Measurements from ENCODE around the gene DGLUCY.

Gene DGLUCY

DNA sequence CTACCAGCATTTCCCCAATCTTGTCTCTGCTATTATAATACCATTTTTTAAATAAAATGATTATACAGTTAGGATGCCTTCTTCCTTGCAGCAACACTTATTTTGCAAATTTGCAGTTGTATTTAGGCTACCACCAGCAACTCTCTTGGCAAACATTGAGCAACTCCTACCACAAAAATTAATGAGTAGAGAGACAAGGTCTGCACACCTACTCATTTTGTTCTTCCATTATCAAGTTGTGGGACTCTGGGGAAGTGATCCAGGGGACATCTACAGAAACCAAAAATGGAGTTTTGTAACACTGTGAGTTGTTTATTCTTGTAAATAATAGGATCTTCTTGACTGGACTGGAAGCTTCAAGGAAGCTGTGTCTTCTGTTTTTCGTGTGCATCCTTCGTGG is 38.6 kb downstream of the DGLUCY start:
- TF ChIP-seq ZNF571 (tag by site-specific recombination; IDR thresholded peaks at IDR 0.05), result no peak
- no peak for TF ChIP-seq ZNF629 (tag by site-specific recombination; IDR thresholded peaks at IDR 0.05)
- no peak for TF ChIP-seq SP3 (tag by site-specific recombination; IDR thresholded peaks at IDR 0.05)
- TF ChIP-seq ZNF707 (tag by site-specific recombination; IDR thresholded peaks at IDR 0.05), result no peak
- no peak for TF ChIP-seq ZNF549 (tag by site-specific recombination; IDR thresholded peaks at IDR 0.05)
- no peak for TF ChIP-seq ZNF140 (tag by site-specific recombination; IDR thresholded peaks at IDR 0.05)
- TF ChIP-seq, protein P1, sequence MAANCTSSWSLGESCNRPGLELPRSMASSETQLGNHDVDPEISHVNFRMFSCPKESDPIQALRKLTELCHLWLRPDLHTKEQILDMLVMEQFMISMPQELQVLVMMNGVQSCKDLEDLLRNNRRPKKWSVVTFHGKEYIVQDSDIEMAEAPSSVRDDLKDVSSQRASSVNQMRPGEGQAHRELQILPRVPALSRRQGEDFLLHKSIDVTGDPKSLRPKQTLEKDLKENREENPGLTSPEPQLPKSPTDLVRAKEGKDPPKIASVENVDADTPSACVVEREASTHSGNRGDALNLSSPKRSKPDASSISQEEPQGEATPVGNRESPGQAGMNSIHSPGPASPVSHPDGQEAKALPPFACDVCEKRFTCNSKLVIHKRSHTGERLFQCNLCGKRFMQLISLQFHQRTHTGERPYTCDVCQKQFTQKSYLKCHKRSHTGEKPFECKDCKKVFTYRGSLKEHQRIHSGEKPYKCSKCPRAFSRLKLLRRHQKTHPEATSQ (tag by site-specific recombination; IDR thresholded peaks at IDR 0.05), result no peak
- no peak for TF ChIP-seq ZNF335 (tag by site-specific recombination; conservative IDR thresholded peaks at IDR 0.05)
- TF ChIP-seq ZNF112 (tag by site-specific recombination; IDR thresholded peaks at IDR 0.05), result no peak
- TF ChIP-seq, protein P2, sequence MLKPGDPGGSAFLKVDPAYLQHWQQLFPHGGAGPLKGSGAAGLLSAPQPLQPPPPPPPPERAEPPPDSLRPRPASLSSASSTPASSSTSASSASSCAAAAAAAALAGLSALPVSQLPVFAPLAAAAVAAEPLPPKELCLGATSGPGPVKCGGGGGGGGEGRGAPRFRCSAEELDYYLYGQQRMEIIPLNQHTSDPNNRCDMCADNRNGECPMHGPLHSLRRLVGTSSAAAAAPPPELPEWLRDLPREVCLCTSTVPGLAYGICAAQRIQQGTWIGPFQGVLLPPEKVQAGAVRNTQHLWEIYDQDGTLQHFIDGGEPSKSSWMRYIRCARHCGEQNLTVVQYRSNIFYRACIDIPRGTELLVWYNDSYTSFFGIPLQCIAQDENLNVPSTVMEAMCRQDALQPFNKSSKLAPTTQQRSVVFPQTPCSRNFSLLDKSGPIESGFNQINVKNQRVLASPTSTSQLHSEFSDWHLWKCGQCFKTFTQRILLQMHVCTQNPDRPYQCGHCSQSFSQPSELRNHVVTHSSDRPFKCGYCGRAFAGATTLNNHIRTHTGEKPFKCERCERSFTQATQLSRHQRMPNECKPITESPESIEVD (tag by site-specific recombination; IDR thresholded peaks at IDR 0.05), result no peak
- TF ChIP-seq ZNF169 (tag by site-specific recombination; IDR thresholded peaks at IDR 0.05), result no peak
- TF ChIP-seq, protein P3, sequence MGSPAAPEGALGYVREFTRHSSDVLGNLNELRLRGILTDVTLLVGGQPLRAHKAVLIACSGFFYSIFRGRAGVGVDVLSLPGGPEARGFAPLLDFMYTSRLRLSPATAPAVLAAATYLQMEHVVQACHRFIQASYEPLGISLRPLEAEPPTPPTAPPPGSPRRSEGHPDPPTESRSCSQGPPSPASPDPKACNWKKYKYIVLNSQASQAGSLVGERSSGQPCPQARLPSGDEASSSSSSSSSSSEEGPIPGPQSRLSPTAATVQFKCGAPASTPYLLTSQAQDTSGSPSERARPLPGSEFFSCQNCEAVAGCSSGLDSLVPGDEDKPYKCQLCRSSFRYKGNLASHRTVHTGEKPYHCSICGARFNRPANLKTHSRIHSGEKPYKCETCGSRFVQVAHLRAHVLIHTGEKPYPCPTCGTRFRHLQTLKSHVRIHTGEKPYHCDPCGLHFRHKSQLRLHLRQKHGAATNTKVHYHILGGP (tag by site-specific recombination; IDR thresholded peaks at IDR 0.05), result no peak
- TF ChIP-seq, protein P4, sequence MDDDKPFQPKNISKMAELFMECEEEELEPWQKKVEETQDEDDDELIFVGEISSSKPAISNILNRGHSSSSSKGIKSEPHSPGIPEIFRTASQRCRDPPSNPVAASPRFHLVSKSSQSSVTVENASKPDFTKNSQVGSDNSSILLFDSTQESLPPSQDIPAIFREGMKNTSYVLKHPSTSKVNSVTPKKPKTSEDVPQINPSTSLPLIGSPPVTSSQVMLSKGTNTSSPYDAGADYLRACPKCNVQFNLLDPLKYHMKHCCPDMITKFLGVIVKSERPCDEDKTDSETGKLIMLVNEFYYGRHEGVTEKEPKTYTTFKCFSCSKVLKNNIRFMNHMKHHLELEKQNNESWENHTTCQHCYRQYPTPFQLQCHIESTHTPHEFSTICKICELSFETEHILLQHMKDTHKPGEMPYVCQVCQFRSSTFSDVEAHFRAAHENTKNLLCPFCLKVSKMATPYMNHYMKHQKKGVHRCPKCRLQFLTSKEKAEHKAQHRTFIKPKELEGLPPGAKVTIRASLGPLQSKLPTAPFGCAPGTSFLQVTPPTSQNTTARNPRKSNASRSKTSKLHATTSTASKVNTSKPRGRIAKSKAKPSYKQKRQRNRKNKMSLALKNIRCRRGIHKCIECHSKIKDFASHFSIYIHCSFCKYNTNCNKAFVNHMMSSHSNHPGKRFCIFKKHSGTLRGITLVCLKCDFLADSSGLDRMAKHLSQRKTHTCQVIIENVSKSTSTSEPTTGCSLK (tag by site-specific recombination; IDR thresholded peaks at IDR 0.05), result no peak
- no peak for TF ChIP-seq ZNF768 (tag by site-specific recombination; IDR thresholded peaks at IDR 0.05)
- TF ChIP-seq GLIS1 (tag by site-specific recombination; IDR thresholded peaks at IDR 0.05), result no peak
- TF ChIP-seq YY2 (tag by site-specific recombination; IDR thresholded peaks at IDR 0.05), result no peak
- no peak overlapping the region for H3K27ac ChIP-seq (ENCODE audit: extremely low read depth, low read depth, low read length)
- CTCF ChIA-PET, result interaction anchor here (0.6 to 1.3 kb wide), 2 partner anchors 92 to 261 kb away, joined by 3 read pairs; no protein-coding TSS in a partner anchor
- H3K36me3 ChIP-seq (ENCODE audit: control insufficient read depth in 2 of 2, insufficient read depth in 1 of 2, low read length in 2 of 2), result peaks cover 2 to 6% of the 10 kb centered on the region in 2 experiments; a peak in 2 of 3 replicates
- POLR2A ChIA-PET, result no interaction called here
- peaks cover 11% of the 10 kb centered on the region for H3K4me1 ChIP-seq (ENCODE audit: control insufficient read depth, insufficient read depth, low read length)
- H3K4me3 ChIP-seq (ENCODE audit: low read depth, low read length), result no peak overlapping the region
- no peaks in the 10 kb centered on the region for H3K9me3 ChIP-seq (ENCODE audit: control insufficient read depth, insufficient read depth, low read depth, low read length)

DNA sequence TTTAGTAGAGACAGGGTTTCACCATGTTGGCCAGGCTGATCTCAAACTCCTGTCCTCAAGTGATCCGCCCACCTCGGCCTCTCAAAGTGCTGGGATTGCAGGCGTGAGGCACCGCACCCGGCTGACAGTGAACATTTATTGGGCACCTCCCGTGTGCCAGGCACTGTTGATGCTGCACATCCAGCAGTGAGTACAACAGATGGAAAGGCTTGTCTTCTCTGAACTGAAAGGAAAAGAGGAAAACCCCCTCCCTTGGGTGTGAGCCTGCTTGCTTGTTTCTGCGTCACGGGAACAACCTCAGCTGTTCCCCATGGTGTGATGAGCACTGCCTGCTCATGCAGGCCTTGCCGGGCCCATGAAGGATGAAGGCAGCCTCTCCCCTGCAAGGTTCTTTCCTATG is 39.5 kb downstream of the DGLUCY start:
- Histone ChIP-seq H3K27ac (ENCODE audit: extremely low read depth, low read depth, low read length) (no peak overlapping the region), H3K4me3 (ENCODE audit: low read depth, low read length) (no peak overlapping the region), H3K4me1 (ENCODE audit: control insufficient read depth, insufficient read depth, low read length) (peaks cover 11% of the 10 kb centered on the region), H3K9me3 (ENCODE audit: control insufficient read depth, insufficient read depth, low read depth, low read length) (no peaks in the 10 kb centered on the region), H3K36me3 (ENCODE audit: control insufficient read depth in 2 of 2, insufficient read depth in 1 of 2, low read length in 2 of 2) (peaks cover 0 to 3% of the 10 kb centered on the region in 2 experiments; a peak in 1 of 3 replicates)
- ChIA-PET POLR2A (no interaction called here), CTCF (interaction anchor here (1.3 to 1.9 kb wide), 2 partner anchors 20 to 262 kb away, joined by 3 to 12 read pairs; no protein-coding TSS in a partner anchor)
- peak; percentile 35; the same call in 1 of the 2 replicates for TF ChIP-seq ZFHX2 (tag by site-specific recombination; conservative IDR thresholded peaks at IDR 0.05)
- TF ChIP-seq ZNF2 (tag by site-specific recombination; IDR thresholded peaks at IDR 0.05), result no peak
- TF ChIP-seq ZNF549 (tag by site-specific recombination; IDR thresholded peaks at IDR 0.05), result no peak
- TF ChIP-seq ZNF843 (tag by site-specific recombination; IDR thresholded peaks at IDR 0.05), result no peak
- no peak for TF ChIP-seq ZNF157 (tag by site-specific recombination; IDR thresholded peaks at IDR 0.05)
- no peak for TF ChIP-seq ZNF341 (tag by site-specific recombination; IDR thresholded peaks at IDR 0.05; ENCODE audit: low read depth)
- no peak for TF ChIP-seq ZNF214 (tag by site-specific recombination; IDR thresholded peaks at IDR 0.05; ENCODE audit: borderline replicate concordance)
- TF ChIP-seq, protein P5, sequence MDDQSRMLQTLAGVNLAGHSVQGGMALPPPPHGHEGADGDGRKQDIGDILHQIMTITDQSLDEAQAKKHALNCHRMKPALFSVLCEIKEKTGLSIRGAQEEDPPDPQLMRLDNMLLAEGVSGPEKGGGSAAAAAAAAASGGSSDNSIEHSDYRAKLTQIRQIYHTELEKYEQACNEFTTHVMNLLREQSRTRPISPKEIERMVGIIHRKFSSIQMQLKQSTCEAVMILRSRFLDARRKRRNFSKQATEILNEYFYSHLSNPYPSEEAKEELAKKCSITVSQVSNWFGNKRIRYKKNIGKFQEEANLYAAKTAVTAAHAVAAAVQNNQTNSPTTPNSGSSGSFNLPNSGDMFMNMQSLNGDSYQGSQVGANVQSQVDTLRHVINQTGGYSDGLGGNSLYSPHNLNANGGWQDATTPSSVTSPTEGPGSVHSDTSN (CRISPR knock-in tag; IDR thresholded peaks at IDR 0.05), result no peak
- no peak for TF ChIP-seq ZNF624 (tag by site-specific recombination; IDR thresholded peaks at IDR 0.05)
- no peak for TF ChIP-seq ZNF426 (tag by site-specific recombination; IDR thresholded peaks at IDR 0.05)
- 0 out of 2 replicates have a peak, but pooled peaks have one; percentile 22 for TF ChIP-seq ZIC2 (tag by site-specific recombination; IDR thresholded peaks at IDR 0.05)
- TF ChIP-seq ZNF404 (tag by site-specific recombination; IDR thresholded peaks at IDR 0.05), result no peak
- TF ChIP-seq, protein P6, sequence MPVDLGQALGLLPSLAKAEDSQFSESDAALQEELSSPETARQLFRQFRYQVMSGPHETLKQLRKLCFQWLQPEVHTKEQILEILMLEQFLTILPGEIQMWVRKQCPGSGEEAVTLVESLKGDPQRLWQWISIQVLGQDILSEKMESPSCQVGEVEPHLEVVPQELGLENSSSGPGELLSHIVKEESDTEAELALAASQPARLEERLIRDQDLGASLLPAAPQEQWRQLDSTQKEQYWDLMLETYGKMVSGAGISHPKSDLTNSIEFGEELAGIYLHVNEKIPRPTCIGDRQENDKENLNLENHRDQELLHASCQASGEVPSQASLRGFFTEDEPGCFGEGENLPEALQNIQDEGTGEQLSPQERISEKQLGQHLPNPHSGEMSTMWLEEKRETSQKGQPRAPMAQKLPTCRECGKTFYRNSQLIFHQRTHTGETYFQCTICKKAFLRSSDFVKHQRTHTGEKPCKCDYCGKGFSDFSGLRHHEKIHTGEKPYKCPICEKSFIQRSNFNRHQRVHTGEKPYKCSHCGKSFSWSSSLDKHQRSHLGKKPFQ (tag by site-specific recombination; IDR thresholded peaks at IDR 0.05), result 0 out of 2 replicates have a peak, but pooled peaks have one; percentile 51
